ENCODE data around the gene GNB2.

The GNB2 gene

GRCh38 chr7:100679129-100679926 is 5.8 kb downstream of the GNB2 start:
- Histone ChIP-seq H3K36me3 (peaks cover 71% of the 10 kb centered on the region), H3K9me3 (ENCODE audit: severe bottlenecking) (no peaks in the 10 kb centered on the region), H3K27me3 (ENCODE audit: insufficient read depth, low read depth, severe bottlenecking) (no peaks in the 10 kb centered on the region), H3K4me3 (ENCODE audit: low read depth, low read length) (no peak overlapping the region), H3K27ac (no peak overlapping the region; the same call in 1 of the 2 replicates)
- no peak for TF ChIP-seq CTCF (IDR thresholded peaks at IDR 0.05; ENCODE audit: low read depth, low read length)
- no peak for DNase-seq

- TF ChIP-seq CTCF (IDR thresholded peaks at IDR 0.05; ENCODE audit: low read depth, low read length), result no peak
These were observed 6.5 kb downstream of the GNB2 start for GRCh38 chr7:100679927-100680575.

GRCh38 chr7:100680576-100681271 is 7.2 kb downstream of the GNB2 start:
- no peaks in the 10 kb centered on the region for H3K27me3 ChIP-seq (ENCODE audit: insufficient read depth, low read depth, severe bottlenecking)
- H3K4me3 ChIP-seq (ENCODE audit: low read depth, low read length), result no peak overlapping the region
- H3K27ac ChIP-seq, result no peak overlapping the region
- DNase-seq, result no peak
- TF ChIP-seq CTCF (IDR thresholded peaks at IDR 0.05; ENCODE audit: low read depth, low read length), result no peak
- H3K36me3 ChIP-seq, result peaks cover 85% of the 10 kb centered on the region
- H3K9me3 ChIP-seq (ENCODE audit: severe bottlenecking), result no peaks in the 10 kb centered on the region

More at GRCh38 chr7:100679927-100680575, 6.5 kb downstream of the GNB2 start:
- no peak for DNase-seq
- Histone ChIP-seq H3K4me3 (ENCODE audit: low read depth, low read length) (no peak overlapping the region), H3K9me3 (ENCODE audit: severe bottlenecking) (no peaks in the 10 kb centered on the region), H3K36me3 (peaks cover 79% of the 10 kb centered on the region), H3K27me3 (ENCODE audit: insufficient read depth, low read depth, severe bottlenecking) (no peaks in the 10 kb centered on the region), H3K27ac (no peak overlapping the region)

- peaks cover 89% of the 10 kb centered on the region for H3K36me3 ChIP-seq
- no peaks in the 10 kb centered on the region for H3K27me3 ChIP-seq (ENCODE audit: insufficient read depth, low read depth, severe bottlenecking)
- H3K4me3 ChIP-seq (ENCODE audit: low read depth, low read length), result no peak overlapping the region
- no peaks in the 10 kb centered on the region for H3K9me3 ChIP-seq (ENCODE audit: severe bottlenecking)
- no peak for TF ChIP-seq CTCF (IDR thresholded peaks at IDR 0.05; ENCODE audit: low read depth, low read length)
- no peak for DNase-seq
- H3K27ac ChIP-seq, result no peak overlapping the region
These were observed 8.1 kb downstream of the GNB2 start for GRCh38 chr7:100681491-100682227.

- Histone ChIP-seq H3K9me3 (ENCODE audit: severe bottlenecking) (no peaks in the 10 kb centered on the region), H3K4me3 (ENCODE audit: low read depth, low read length) (no peak overlapping the region), H3K36me3 (peaks cover 89% of the 10 kb centered on the region), H3K27me3 (ENCODE audit: insufficient read depth, low read depth, severe bottlenecking) (no peaks in the 10 kb centered on the region), H3K27ac (no peak overlapping the region)
- DNase-seq, result no peak
- TF ChIP-seq CTCF (IDR thresholded peaks at IDR 0.05; ENCODE audit: low read depth, low read length), result no peak
These were observed 8.7 kb downstream of the GNB2 start for GRCh38 chr7:100682228-100682741.
